Right ventricle myocardium inferior (tissue), 1 donor: Measurements from ENCODE around the gene C1QB. TPM values are rescaled to one million over a fixed set of nuclear protein-coding genes. Genes with fewer than 3 reads are reported as not detected.
A peak's percentile ranks its signal among the peaks of the same experiment; 100 is the strongest.
"Not testable (repeated sequence)": the region's sequence is repeated elsewhere in the genome, so short reads cannot be mapped to it uniquely, and the experiment has no call there.

Experiments
- ATAC-seq: fragments of 200-7000 bp; cut with Tn5 transposase; one replicate; pipeline ENCODE4 v1.9.1; 2020; ENCODE audit warnings: mild to moderate bottlenecking, moderate library complexity
- DNase-seq: peaks from one replicate; pipeline ENCODE4 v3.0.0; 2021; ENCODE audit errors: missing footprints
- intact Hi-C: fragments of 100-400 bp; cut with DNase I; formaldehyde crosslinking; loops from one replicate; pipeline ENCODE4 v1.11.0; 2022
- total RNA-seq: library from RNA; stranded (reverse); fragmentation: NEBNext Ultra II Directional; extraction: Animal tissue kit (Norgen Biotek cat#: 25700); gene quantifications from one replicate; pipeline ENCODE4 v1.2.1, GENCODE V29; 2021
- donor health status: DM: no; HTN: yes; CAD: no; lungs with severe emphysema.

Gene C1QB
- total RNA-seq, 1 donor from 2014 or later, result 165 TPM

- ATAC-seq, result no peak
- intact Hi-C loops, result no loop called here
- no peak for DNase-seq
Measured at GRCh38 chr1:22677931-22678896, 25.2 kb downstream of the C1QB start.

- no peak for DNase-seq
- intact Hi-C loops, result no loop called here
- ATAC-seq, result no peak
Measured at GRCh38 chr1:22680726-22681125, 27.7 kb downstream of the C1QB start.

GRCh38 chr1:22681556-22682276 lies 28.7 kb downstream of the C1QB start:
- DNase-seq (no peak), ATAC-seq (no peak)
- intact Hi-C loops, result no loop called here

GRCh38 chr1:22683547-22683946 lies 30.5 kb downstream of the C1QB start:
- DNase-seq, result no peak
- no peak for ATAC-seq
- intact Hi-C loops, result no loop called here

- no peak for ATAC-seq
- intact Hi-C loops, result no loop called here
- DNase-seq, result no peak
Measured at GRCh38 chr1:22685591-22686059, 32.6 kb downstream of the C1QB start.

- ATAC-seq, result no peak
Measured at GRCh38 chr1:22687191-22687590, 34.2 kb downstream of the C1QB start.

GRCh38 chr1:22688466-22688865 lies 35.4 kb downstream of the C1QB start:
- DNase-seq, result no peak
- intact Hi-C loops, result no loop called here

More at GRCh38 chr1:22687191-22687590, 34.2 kb downstream of the C1QB start:
- intact Hi-C loops, result no loop called here
- no peak for DNase-seq

GRCh38 chr1:22689505-22689904 lies 36.5 kb downstream of the C1QB start:
- DNase-seq (no peak), ATAC-seq (no peak)
- intact Hi-C loops, result no loop called here

More at GRCh38 chr1:22688466-22688865, 35.4 kb downstream of the C1QB start:
- ATAC-seq, result no peak

- DNase-seq, result no peak
- ATAC-seq, result no peak
- intact Hi-C loops, result no loop called here
Measured at GRCh38 chr1:22691031-22691753, 38.2 kb downstream of the C1QB start.

GRCh38 chr1:22694172-22694571 lies 41.1 kb downstream of the C1QB start:
- intact Hi-C loops, result no loop called here
- no peak for ATAC-seq
- DNase-seq, result no peak

GRCh38 chr1:22696610-22697009 lies 43.6 kb downstream of the C1QB start:
- no peak for DNase-seq
- ATAC-seq, result no peak
- intact Hi-C loops, result no loop called here

- ATAC-seq, result no peak
- intact Hi-C loops, result no loop called here
- DNase-seq, result no peak
Measured at GRCh38 chr1:22697980-22698379, 44.9 kb downstream of the C1QB start.

GRCh38 chr1:22699681-22700520 lies 46.9 kb downstream of the C1QB start:
- ATAC-seq, result no peak
- intact Hi-C loops, result loop anchor here (10.0 kb wide), 1 partner anchor 115 kb away; no protein-coding TSS in a partner anchor
- no peak for DNase-seq

- intact Hi-C loops, result loop anchor here (10.0 kb wide), 1 partner anchor 112 kb away; no protein-coding TSS in a partner anchor
- DNase-seq, result no peak
- ATAC-seq, result no peak
Measured at GRCh38 chr1:22702296-22703085, 49.5 kb downstream of the C1QB start.

GRCh38 chr1:22704440-22705067 lies 51.5 kb downstream of the C1QB start:
- DNase-seq (peak; percentile 84), ATAC-seq (peak; percentile 87)
- intact Hi-C loops, result loop anchor here (2.0 to 10.0 kb wide), 3 partner anchors 110 to 226 kb away; no protein-coding TSS in a partner anchor

- ATAC-seq (no peak), DNase-seq (no peak)
- intact Hi-C loops, result loop anchor here (2.0 to 10.0 kb wide), 3 partner anchors 109 to 225 kb away; no protein-coding TSS in a partner anchor
Measured at GRCh38 chr1:22705586-22705985, 52.5 kb downstream of the C1QB start.

- intact Hi-C loops, result loop anchor here (10.0 kb wide), 1 partner anchor 109 kb away; no protein-coding TSS in a partner anchor
- not testable (repeated sequence) for ATAC-seq, DNase-seq
Measured at GRCh38 chr1:22706100-22706499, 53.1 kb downstream of the C1QB start.
